Activated effector memory CD4-positive, alpha-beta T cell treated with anti-CD3 and anti-CD28 coated beads, Interleukin-2, amount 50 U/mL, for 16 hours (primary cell): ENCODE data around the gene DFFA.

Experiments
- DNase-seq: peaks from one replicate; pipeline ENCODE4 v3.0.0-alpha.2; 2020

DFFA gene

GRCh38 chr1:10472220-10473144 lies at the start of gene DFFA:
DFFA (minus strand) TSS chr1:10472529; CDS start chr1:10472458, 71 bp downstream.
- peak; percentile 97 for DNase-seq

- no peak for DNase-seq
Measured at GRCh38 chr1:10521537-10522157, 49.3 kb upstream of the DFFA start.

- no peak for DNase-seq
Measured at GRCh38 chr1:10520952-10521351, 48.6 kb upstream of the DFFA start.

- DNase-seq = no peak
Measured at GRCh38 chr1:10520497-10520896, 48.2 kb upstream of the DFFA start.

GRCh38 chr1:10519016-10519417 lies 46.7 kb upstream of the DFFA start:
- no peak for DNase-seq

- no peak for DNase-seq
Measured at GRCh38 chr1:10517677-10517982, 45.3 kb upstream of the DFFA start.

GRCh38 chr1:10516925-10517676 lies 44.8 kb upstream of the DFFA start:
- DNase-seq = no peak

- DNase-seq = no peak
Measured at GRCh38 chr1:10515976-10516750, 43.8 kb upstream of the DFFA start.

- no peak for DNase-seq
Measured at GRCh38 chr1:10515301-10515975, 43.1 kb upstream of the DFFA start.

GRCh38 chr1:10514490-10515235 lies 42.3 kb upstream of the DFFA start:
- no peak for DNase-seq

GRCh38 chr1:10513199-10513598 lies 40.9 kb upstream of the DFFA start:
- no peak for DNase-seq

- DNase-seq = no peak
Measured at GRCh38 chr1:10511494-10511885, 39.2 kb upstream of the DFFA start.

- DNase-seq = peak; percentile 92
Measured at GRCh38 chr1:10510520-10511493, 38.5 kb upstream of the DFFA start.

GRCh38 chr1:10509809-10510509 lies 37.6 kb upstream of the DFFA start:
- no peak for DNase-seq

- DNase-seq = no peak
Measured at GRCh38 chr1:10508511-10508951, 36.2 kb upstream of the DFFA start.

- peak; percentile 80 for DNase-seq
Measured at GRCh38 chr1:10507111-10507879, 35.0 kb upstream of the DFFA start.

GRCh38 chr1:10506677-10507047 lies 34.3 kb upstream of the DFFA start:
- DNase-seq = peak; percentile 4

GRCh38 chr1:10506046-10506676 lies 33.8 kb upstream of the DFFA start:
- DNase-seq = peak; percentile 14
